D341Med (cell line): Measurements from ENCODE around the gene KCTD4.
A peak's percentile ranks its signal among the peaks of the same experiment; 100 is the strongest.
"Not testable (repeated sequence)": the region's sequence is repeated elsewhere in the genome, so short reads cannot be mapped to it uniquely, and the experiment has no call there.

Source experiments
- DNase-seq: peaks from one replicate; pipeline ENCODE4 v3.0.0; 2012; ENCODE audit warnings: low spot score

The KCTD4 gene

DNA sequence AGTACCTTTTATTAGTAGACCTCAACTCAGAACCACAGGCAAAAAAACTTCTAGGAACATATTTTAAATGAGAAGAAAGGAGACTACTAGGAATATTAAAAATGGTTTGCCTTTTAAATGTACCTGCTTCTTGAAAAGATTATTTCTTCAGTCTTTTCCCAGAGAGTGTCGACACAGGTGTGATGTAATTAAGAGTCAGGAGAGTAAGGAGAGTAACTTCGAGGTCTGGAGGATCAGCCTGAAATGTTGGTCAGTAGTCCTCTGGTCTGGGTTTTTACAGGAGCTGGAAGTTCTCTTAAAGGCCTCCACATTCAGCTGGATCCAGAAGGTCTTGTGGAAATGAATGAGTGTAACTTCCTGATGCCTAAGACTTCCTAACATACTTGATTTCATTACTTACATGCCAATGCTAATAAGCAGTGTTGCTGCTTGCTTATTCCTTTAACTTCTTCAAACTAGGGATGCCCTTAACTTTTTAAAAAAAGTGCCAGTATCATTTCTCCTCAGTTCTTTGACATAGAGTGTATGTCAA lies at the start of gene KCTD4:
Gene KCTD4, minus strand, starts transcription at position 345 of the 532 bp plus-strand sequence. CDS start 6,478 bp downstream, outside the sequence.
- DNase-seq: no peak

- no peak for DNase-seq
Measured at GRCh38 chr13:45249662-45250061, 48.8 kb upstream of the KCTD4 start.

DNA sequence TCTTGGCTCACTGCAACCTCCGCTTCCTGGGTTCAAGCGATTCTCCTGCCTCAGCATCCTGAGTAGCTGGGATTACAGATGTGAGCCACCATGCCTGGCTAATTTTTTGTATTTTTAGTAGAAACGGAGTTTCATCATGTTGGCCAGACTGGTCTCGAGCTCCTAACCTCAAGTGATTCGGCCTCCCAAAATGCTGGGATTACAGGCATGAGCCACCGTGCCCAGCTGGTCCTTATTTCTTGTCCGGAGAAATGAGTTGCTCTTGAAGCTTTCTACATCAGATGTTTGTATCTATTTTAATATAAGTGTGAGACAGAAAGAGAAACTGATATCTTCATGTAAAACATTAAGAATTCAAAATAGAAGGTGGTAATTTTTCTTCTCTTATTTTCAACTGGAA lies 43.9 kb upstream of the KCTD4 start:
- DNase-seq: not testable (repeated sequence)

- no peak for DNase-seq
Measured at GRCh38 chr13:45243077-45243476, 42.2 kb upstream of the KCTD4 start.

DNA sequence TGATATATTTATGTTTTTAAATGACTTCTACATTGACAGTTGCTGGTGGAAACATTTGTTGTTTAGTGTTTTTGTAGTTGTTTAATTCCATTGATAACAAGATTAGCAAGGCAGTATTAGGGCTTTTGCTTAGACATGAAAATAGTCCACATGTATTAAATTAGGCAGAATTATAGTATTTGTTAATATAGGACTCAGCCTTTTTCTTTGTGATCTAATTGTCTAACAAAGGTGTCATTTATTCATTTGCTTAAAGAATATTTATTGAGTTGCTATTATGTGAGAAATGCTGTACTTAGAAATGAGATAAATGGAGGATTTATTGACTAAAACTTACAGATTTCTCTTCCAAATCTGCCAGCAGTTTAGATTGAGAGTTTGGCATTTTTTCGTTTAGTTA lies 41.7 kb upstream of the KCTD4 start:
- no peak for DNase-seq

DNA sequence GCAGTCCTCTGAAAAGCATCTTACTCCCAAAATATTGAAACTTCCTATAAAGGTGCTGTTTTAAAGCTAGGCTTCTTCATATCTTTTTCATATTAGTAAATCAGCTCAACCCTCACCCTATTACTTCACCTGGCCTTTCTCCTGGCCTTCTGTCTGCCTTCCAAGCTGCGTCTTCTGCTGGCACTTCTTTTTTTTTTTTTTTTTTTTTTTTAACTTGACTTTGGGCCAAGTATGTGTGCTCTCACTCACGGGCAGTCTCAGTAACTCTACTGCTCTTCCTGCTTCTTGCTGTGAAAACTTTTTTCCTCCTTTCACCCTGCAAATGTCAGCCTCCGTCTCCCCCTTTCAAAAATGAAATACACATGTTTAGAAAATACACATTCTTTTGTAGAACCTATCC lies 41.2 kb upstream of the KCTD4 start:
- DNase-seq: peak; percentile 49

DNA sequence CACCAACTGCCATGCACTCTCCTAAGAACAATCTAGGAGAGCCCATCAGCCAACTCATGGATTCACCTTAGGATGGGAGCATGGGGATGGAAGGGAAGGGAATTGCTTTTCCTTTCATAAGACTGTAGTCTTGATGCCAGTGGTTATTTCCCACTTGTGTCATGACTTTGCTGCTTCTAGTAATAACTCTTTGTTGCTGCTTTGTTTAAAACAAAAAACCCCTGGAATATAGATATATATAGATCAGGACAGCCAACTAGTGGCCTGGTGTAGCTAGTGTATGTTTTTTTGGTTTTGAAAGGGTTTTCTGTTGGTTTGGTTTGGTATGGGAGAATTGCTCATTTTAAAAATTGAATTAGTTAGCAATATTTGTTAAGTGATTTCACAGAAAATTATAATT lies 39.3 kb upstream of the KCTD4 start:
- no peak for DNase-seq

- DNase-seq: no peak
Measured at GRCh38 chr13:45238945-45239795, 38.3 kb upstream of the KCTD4 start.

- DNase-seq: no peak
Measured at GRCh38 chr13:45232591-45232990, 31.7 kb upstream of the KCTD4 start.

DNA sequence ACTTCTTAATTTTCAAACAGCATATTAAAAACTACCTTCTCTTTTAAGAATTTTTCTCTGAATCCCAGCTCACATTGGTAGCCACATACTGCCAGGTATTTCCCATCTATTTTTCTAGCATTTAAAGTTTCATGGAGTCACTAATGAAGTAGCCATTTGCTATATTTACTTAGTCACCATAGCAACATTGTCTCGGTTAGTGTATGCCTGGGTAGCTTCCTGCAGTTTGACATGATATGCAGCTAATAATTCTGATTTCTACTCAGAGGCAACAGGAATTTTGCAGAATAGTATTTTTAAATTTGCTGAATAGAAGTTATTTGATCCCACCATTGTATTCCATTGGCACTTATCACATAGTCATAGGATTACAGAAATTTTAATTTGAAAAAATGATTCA lies 30.9 kb upstream of the KCTD4 start:
- no peak for DNase-seq

GRCh38 chr13:45231305-45231704 lies 30.5 kb upstream of the KCTD4 start:
- DNase-seq: no peak

GRCh38 chr13:45229172-45229571 lies 28.3 kb upstream of the KCTD4 start:
- no peak for DNase-seq

DNA sequence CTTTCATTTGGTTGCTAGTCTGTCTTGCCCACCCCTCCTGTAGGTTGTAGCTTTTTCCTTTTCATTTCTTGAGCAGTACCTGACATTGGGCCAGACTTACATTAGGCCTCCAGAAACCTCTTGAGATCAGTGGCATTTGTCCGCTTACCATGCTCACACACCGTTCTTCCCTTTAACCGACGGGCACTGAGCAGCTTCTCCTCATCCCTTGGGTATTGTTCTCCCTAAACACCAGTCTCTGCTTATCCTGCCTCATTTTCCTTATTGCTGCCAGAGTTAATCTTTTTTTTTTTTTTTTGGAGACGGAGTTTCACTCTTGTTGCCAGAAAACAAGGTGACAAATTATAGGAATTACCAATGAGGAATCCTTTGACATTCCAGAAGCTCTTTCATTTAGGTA lies 27.2 kb upstream of the KCTD4 start:
- peak; percentile 51 for DNase-seq

- DNase-seq: no peak
Measured at GRCh38 chr13:45226024-45226423, 25.2 kb upstream of the KCTD4 start.

DNA sequence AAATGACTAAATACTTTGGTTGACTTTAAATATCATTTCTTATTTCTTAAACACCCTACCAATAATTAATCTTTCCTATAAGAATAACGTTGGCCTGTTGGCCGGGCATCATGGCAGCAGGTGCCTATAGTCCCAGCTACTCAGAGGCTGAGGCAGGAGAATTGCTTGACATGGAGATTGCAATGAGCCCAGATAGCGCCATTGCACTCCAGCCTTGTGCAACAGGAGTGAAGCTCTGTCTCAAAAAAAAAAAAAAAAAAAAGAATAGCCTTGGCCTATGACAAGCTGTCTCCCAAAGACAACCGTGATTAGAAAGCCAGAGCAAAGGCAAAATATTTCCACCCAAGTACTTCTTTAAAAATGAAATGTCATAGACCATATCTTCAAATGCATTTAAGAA lies 24.5 kb upstream of the KCTD4 start:
- no peak for DNase-seq

DNA sequence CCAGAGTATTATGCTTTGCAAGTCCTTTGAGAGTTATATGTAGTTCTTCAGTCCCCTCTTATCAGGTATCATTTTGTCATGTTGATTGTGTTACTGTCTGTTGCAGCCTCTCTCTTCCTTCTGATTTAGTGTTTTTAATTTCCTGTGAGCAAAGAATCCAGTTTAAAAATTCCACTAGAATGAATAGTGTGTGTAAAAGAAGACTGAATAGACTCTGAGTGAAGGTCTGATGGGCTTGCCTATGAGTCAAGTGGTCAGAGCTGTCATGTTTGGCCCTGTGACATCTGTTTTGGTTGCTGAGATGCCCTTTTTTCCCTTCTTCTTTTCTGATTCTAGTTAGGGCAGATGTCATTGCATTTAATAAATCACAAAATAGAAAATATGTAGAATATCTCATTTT lies 23.3 kb upstream of the KCTD4 start:
- DNase-seq: no peak

- DNase-seq: no peak
Measured at GRCh38 chr13:45222919-45223318, 22.1 kb upstream of the KCTD4 start.

- no peak for DNase-seq
Measured at GRCh38 chr13:45222516-45222915, 21.7 kb upstream of the KCTD4 start.

- no peak for DNase-seq
Measured at GRCh38 chr13:45220403-45220802, 19.6 kb upstream of the KCTD4 start.

DNA sequence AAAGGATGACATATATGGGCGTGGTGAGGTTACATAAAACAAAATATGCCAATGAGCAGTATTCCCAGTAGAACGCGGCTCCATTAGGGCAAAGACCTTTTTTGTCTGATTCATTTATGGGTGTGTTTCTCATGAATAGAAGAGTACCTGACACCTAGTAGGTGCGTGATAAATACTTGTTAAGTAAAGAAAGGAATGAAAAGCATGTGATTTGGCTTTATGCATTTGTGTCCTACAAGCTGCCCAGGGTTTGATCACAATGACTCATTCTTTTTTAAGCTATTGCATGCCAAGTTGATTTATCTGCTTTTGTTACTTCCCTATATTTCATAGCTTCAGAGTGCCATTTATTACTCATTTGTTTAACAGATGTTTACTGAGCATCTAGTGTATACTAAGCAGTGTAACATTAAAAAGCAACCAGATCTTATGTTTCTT lies 19.1 kb upstream of the KCTD4 start:
- DNase-seq: no peak

GRCh38 chr13:45219123-45219891 lies 18.5 kb upstream of the KCTD4 start:
- DNase-seq: no peak

DNA sequence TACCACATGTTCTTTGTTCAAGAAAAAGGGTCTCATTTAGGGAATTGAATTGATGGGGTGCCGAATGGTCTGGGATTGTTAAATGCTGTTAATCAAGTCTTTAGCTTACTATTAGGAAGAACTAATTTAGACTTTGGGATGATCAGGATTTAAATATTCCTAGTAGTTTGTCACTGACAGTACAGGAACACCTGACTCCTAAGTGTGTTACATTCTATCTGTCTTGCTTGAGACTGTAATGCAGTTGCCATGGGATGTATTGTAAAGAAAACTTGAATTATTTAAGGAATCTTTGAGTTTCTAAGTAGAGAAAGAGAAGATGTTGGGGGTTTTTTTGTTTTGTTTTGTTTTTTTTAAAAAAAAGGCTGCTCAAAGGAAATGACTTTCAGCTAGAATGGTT lies 17.8 kb upstream of the KCTD4 start:
- no peak for DNase-seq

DNA sequence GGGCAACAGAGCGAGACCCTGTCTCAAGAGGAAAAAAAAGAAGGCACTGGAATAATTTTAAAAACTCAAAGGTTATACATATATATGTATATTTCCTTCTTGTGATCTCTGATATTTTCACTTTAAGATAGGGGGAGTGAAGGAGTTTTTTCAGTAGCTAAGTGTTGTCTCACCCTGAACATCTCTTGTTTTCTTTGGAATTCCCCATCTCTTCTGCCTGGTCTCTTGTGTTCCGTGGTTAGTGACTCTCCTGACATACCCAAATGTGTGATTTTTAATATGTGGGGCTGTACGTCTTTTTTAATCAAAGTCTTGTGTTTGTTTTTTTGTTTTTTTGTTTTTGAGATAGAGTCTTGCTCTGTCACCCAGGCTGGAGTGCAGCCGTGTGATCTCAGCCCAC lies 15.3 kb upstream of the KCTD4 start:
- DNase-seq: no peak
